Panc1 (cell line): ENCODE measurements around the gene PHF21A. TPM values are rescaled to one million over a fixed set of nuclear protein-coding genes. Genes with fewer than 3 reads are reported as not detected.

Source experiments
- ATAC-seq: fragments of 200-7000 bp; cut with Tn5 transposase; 2 replicates; pipeline ENCODE4 v1.9.1; 2020; ENCODE audit warnings: mild to moderate bottlenecking, moderate library complexity
- BruUV-seq: library from RNA; stranded (reverse); fragments of 400-500 nt; replicated peaks from 2 replicates; lab custom pipeline; 2021; lab: Mats Ljungman, UMichigan
- CTCF ChIA-PET: fragments of 300-600 bp; sonication (Branson Sonifier 250); formaldehyde crosslinking; loops from one replicate; lab custom pipeline; 2022; ENCODE audit warnings: antibody characterized with exemption; lab: Charles Lee
- POLR2A ChIA-PET: fragments of 300-600 bp; sonication (Branson Sonifier 250); formaldehyde crosslinking; loops from one replicate; lab custom pipeline; 2022; ENCODE audit warnings: antibody characterized with exemption; lab: Charles Lee
- DNase-seq: peaks from one replicate; pipeline ENCODE4 v3.0.0-alpha.2; 2010; ENCODE audit warnings: low read depth, low spot score
- H3K27ac ChIP-seq: 2 replicates; pipeline ENCODE4 v1.5.1; 2011; ENCODE audit warnings: mild to moderate bottlenecking, low read length, inconsistent platforms
- H3K27me3 ChIP-seq: fragments of 200-500 bp; sonication (Bioruptor generic); 2 replicates; pipeline ENCODE4 v1.6.0; 2014; ENCODE audit warnings: low read length, inconsistent platforms; ENCODE audit not compliant: control insufficient read depth, insufficient read depth
- H3K36me3 ChIP-seq: fragments of 200-500 bp; sonication (Bioruptor generic); 2 replicates; pipeline ENCODE4 v1.5.1; 2014; ENCODE audit warnings: inconsistent platforms, mild to moderate bottlenecking, low read length, moderate library complexity; ENCODE audit not compliant: control insufficient read depth, insufficient read depth
- H3K4me1 ChIP-seq: 2 replicates; pipeline ENCODE4 v1.5.1; 2011; ENCODE audit warnings: inconsistent platforms, mild to moderate bottlenecking, low read length, moderate library complexity; ENCODE audit not compliant: control insufficient read depth, insufficient read depth
- H3K4me3 ChIP-seq, 2 experiments: 2 replicates each; pipeline ENCODE4 v1.5.1; 2011 to 2012; ENCODE audit warnings: low read depth in 2 of 2, low read length in 2 of 2, mild to moderate bottlenecking in 2 of 2, inconsistent platforms in 1 of 2, moderate library complexity in 1 of 2
- H3K9me3 ChIP-seq: fragments of 200-500 bp; sonication (Bioruptor generic); 2 replicates; pipeline ENCODE4 v1.5.1; 2014; ENCODE audit warnings: low read depth, mild to moderate bottlenecking, inconsistent platforms, low read length, moderate library complexity; ENCODE audit not compliant: control insufficient read depth, insufficient read depth
- POLR2AphosphoS5 ChIP-seq: IDR thresholded peaks from 2 replicates; pipeline ENCODE4 v1.6.1; 2012; ENCODE audit warnings: mild to moderate bottlenecking, low read depth, low read length, moderate library complexity
- SIN3A ChIP-seq: IDR thresholded peaks from 2 replicates; pipeline ENCODE4 v1.6.1; 2012; ENCODE audit warnings: low read depth, mild to moderate bottlenecking, low read length, moderate library complexity, borderline replicate concordance; ENCODE audit not compliant: insufficient read depth
- TCF7L2 ChIP-seq: IDR thresholded peaks from 2 replicates; pipeline ENCODE4 v1.6.1; 2011; ENCODE audit warnings: mild to moderate bottlenecking, low read depth, low read length, inconsistent platforms
- in situ Hi-C: cut with HindIII; loops from 2 replicates; pipeline ENCODE4 v1.10.0; 2016; ENCODE audit warnings: low sequenced_read_pairs, low pct_unique_long_range_greater_than_20kb
- intact Hi-C: fragments of 100-400 bp; cut with micrococcal nuclease; formaldehyde crosslinking; loops from one replicate; pipeline ENCODE4 v1.10.0; 2022; ENCODE audit not compliant: unreplicated experiment
- total RNA-seq: library from RNA; stranded (reverse); gene quantifications from one replicate; pipeline ENCODE4 v1.2.1, GENCODE V29; 2021; ENCODE audit not compliant: unreplicated experiment
- TF ChIP-seq, protein P1 (sequence below): fragments of 450-650 bp; IDR thresholded peaks from 2 replicates; pipeline ENCODE4 v1.5.1; 2017; ENCODE audit warnings: mild to moderate bottlenecking
- TF ChIP-seq, protein P2 (sequence below), 2 experiments: IDR thresholded peaks; 2 replicates each; pipeline ENCODE4 v1.6.1; 2011 to 2012; ENCODE audit warnings: low read depth in 2 of 2, control low read depth in 1 of 2, low read length in 1 of 2, mild to moderate bottlenecking in 1 of 2, moderate library complexity in 1 of 2; ENCODE audit not compliant: insufficient read depth in 1 of 2

Gene PHF21A
- total RNA-seq, 1 experiment from 2014 or later = 45.7 TPM

DNA sequence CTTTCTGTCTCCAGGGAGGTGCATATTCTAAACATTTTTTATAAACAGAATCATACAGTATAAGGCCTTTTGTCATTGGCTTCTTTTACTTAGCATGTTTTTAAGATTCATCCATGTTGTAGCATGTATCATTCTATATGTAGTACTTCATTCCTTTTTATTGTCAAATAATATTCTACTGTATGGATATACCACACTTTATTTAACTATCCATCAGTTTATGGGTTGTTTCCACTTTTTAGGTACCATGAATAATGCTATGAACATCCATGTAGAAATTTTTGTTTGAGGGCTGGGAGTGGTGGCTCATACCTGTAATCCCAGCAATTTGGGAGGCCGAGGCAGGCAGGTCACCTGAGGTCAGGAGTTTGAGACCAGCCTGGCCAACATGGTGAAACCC is 73.1 kb downstream of the PHF21A start:
- ATAC-seq (no peak), DNase-seq (no peak)
- ChIA-PET CTCF (no interaction called here), POLR2A (no interaction called here)
- TF ChIP-seq SIN3A (no peak), TCF7L2 (no peak), POLR2AphosphoS5 (no peak)
- TF ChIP-seq, protein P1, sequence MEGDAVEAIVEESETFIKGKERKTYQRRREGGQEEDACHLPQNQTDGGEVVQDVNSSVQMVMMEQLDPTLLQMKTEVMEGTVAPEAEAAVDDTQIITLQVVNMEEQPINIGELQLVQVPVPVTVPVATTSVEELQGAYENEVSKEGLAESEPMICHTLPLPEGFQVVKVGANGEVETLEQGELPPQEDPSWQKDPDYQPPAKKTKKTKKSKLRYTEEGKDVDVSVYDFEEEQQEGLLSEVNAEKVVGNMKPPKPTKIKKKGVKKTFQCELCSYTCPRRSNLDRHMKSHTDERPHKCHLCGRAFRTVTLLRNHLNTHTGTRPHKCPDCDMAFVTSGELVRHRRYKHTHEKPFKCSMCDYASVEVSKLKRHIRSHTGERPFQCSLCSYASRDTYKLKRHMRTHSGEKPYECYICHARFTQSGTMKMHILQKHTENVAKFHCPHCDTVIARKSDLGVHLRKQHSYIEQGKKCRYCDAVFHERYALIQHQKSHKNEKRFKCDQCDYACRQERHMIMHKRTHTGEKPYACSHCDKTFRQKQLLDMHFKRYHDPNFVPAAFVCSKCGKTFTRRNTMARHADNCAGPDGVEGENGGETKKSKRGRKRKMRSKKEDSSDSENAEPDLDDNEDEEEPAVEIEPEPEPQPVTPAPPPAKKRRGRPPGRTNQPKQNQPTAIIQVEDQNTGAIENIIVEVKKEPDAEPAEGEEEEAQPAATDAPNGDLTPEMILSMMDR = no peak
- TF ChIP-seq, protein P2, sequence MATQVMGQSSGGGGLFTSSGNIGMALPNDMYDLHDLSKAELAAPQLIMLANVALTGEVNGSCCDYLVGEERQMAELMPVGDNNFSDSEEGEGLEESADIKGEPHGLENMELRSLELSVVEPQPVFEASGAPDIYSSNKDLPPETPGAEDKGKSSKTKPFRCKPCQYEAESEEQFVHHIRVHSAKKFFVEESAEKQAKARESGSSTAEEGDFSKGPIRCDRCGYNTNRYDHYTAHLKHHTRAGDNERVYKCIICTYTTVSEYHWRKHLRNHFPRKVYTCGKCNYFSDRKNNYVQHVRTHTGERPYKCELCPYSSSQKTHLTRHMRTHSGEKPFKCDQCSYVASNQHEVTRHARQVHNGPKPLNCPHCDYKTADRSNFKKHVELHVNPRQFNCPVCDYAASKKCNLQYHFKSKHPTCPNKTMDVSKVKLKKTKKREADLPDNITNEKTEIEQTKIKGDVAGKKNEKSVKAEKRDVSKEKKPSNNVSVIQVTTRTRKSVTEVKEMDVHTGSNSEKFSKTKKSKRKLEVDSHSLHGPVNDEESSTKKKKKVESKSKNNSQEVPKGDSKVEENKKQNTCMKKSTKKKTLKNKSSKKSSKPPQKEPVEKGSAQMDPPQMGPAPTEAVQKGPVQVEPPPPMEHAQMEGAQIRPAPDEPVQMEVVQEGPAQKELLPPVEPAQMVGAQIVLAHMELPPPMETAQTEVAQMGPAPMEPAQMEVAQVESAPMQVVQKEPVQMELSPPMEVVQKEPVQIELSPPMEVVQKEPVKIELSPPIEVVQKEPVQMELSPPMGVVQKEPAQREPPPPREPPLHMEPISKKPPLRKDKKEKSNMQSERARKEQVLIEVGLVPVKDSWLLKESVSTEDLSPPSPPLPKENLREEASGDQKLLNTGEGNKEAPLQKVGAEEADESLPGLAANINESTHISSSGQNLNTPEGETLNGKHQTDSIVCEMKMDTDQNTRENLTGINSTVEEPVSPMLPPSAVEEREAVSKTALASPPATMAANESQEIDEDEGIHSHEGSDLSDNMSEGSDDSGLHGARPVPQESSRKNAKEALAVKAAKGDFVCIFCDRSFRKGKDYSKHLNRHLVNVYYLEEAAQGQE (IDR thresholded peaks at IDR 0.05; ENCODE audit: insufficient read depth in 1 of 2, low read depth in 2 of 2, low read length in 1 of 2) = no peak
- no peaks in the 10 kb centered on the region for H3K4me1 ChIP-seq
- intact Hi-C loops = no loop called here
- in situ Hi-C loops = no loop called here
- no peaks in the 10 kb centered on the region for H3K9me3 ChIP-seq
- no TSS peak for BruUV-seq
- peaks cover 1% of the 10 kb centered on the region; the same call in 1 of the 2 replicates for H3K36me3 ChIP-seq
- no peak overlapping the region for H3K27ac ChIP-seq
- no peak overlapping the region for H3K4me3 ChIP-seq
- no peaks in the 10 kb centered on the region for H3K27me3 ChIP-seq

DNA sequence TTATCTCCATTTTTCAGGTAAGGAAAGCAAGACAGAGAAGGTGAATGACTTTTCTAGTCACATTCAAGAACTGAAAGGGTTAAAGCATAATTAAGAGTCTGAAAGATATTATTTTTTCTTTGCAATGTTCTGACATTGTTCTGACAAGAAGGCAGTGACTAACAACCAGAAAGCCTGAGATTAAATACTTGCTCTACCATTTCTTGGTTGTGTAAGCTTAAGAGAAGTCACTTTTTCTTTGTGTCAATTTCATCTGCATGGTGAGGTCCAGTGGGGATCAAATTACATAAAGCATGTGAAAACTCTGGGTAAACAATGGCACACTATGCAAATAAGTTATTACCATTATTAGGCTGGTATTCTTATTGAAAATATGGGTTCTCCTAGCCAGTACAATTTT is 73.7 kb downstream of the PHF21A start:
- intact Hi-C loops (no loop called here), in situ Hi-C loops (no loop called here)
- TF ChIP-seq, protein P1 = no peak
- TF ChIP-seq TCF7L2 (no peak), POLR2AphosphoS5 (no peak), SIN3A (no peak)
- TF ChIP-seq, protein P2 (IDR thresholded peaks at IDR 0.05; ENCODE audit: insufficient read depth in 1 of 2, low read depth in 2 of 2, low read length in 1 of 2) = no peak
- CTCF ChIA-PET = no interaction called here
- no peak overlapping the region for H3K4me3 ChIP-seq
- H3K36me3 ChIP-seq = no peaks in the 10 kb centered on the region
- no peaks in the 10 kb centered on the region for H3K27me3 ChIP-seq
- no peaks in the 10 kb centered on the region for H3K4me1 ChIP-seq
- BruUV-seq = no TSS peak
- ATAC-seq (no peak), DNase-seq (no peak)
- no peaks in the 10 kb centered on the region for H3K9me3 ChIP-seq
- H3K27ac ChIP-seq = no peak overlapping the region
- POLR2A ChIA-PET = no interaction called here
